Pancreas (tissue), 10 donors: Measurements from ENCODE around the gene GPR12. TPM values are rescaled to one million over a fixed set of nuclear protein-coding genes. Genes with fewer than 3 reads are reported as not detected.

ENCODE experiments used
- ATAC-seq, 4 donors: fragments of 200-7000 bp; cut with Tn5 transposase; one replicate each; pipeline versions ENCODE4 v1.8.0 to v1.9.1; 2020; ENCODE audit warnings: mild to moderate bottlenecking in 4 of 4, moderate library complexity in 4 of 4
- DNase-seq, 6 donors: peaks; one replicate each; pipeline ENCODE4 v3.0.0-alpha.2; 2020
- FAIRE-seq: peaks from 2 replicates; lab custom pipeline; 2012; peaks lifted over from hg19 to GRCh38; lab: Jason Lieb, UNC
- H3K27ac ChIP-seq, 4 donors: fragments of 200-600 bp; sonication (generic); 1 replicate in 3 of 4; 2 replicates in 1 of 4; pipeline versions ENCODE4 v1.5.0 to v1.8.0; 2020
- H3K27me3 ChIP-seq, 4 donors: fragments of 200-600 bp; one replicate each; pipeline ENCODE4 v1.8.0; 2021
- H3K36me3 ChIP-seq, 3 donors: fragments of 200-600 bp; sonication (generic) in 1 of 3; one replicate each; pipeline versions ENCODE4 v1.5.0 to v1.8.0; 2020 to 2021
- H3K4me1 ChIP-seq, 3 donors: fragments of 200-600 bp; one replicate each; pipeline ENCODE4 v1.8.0; 2021
- H3K4me3 ChIP-seq, 4 donors: fragments of 200-600 bp; sonication (generic) in 2 of 4; one replicate each; pipeline versions ENCODE4 v1.5.0 to v1.8.0; 2020 to 2021
- H3K9me3 ChIP-seq, 4 donors: fragments of 200-600 bp; one replicate each; pipeline ENCODE4 v1.8.0; 2021
- WGBS, 2 donors: extraction: QIAGEN DNeasy Blood & Tissue Kit; methylation state at CpG; one replicate each; pipeline ENCODE4 v1.1.7; 2013; 5-methylcytosine and 5-hydroxymethylcytosine counted together
- intact Hi-C, 3 donors: fragments of 100-400 bp; cut with DNase I; formaldehyde crosslinking; loops; one replicate each; pipeline versions ENCODE4 v1.11.1 to v1.14.2; 2022
- polyA plus RNA-seq, 2 donors: library from polyadenylated mRNA; stranded (reverse); fragments of 200-250 nt; gene quantifications; one replicate each; pipeline ENCODE4 v1.2.3, GENCODE V29; 2013
- total RNA-seq, 6 donors: library from RNA; stranded (reverse); fragmentation: NEBNext Ultra II Directional in 4 of 6; extraction: Animal tissue kit (Norgen Biotek cat#: 25700) in 4 of 6; gene quantifications; one replicate each; pipeline versions ENCODE4 v1.2.1 to v1.2.4, GENCODE V29; 2021 to 2023
- TF ChIP-seq, protein P1 (sequence below), 4 donors: fragments of 200-600 bp; sonication (generic) in 3 of 4; IDR thresholded peaks; one replicate each; pipeline versions ENCODE4 v1.5.0 to v1.8.0; 2021; ENCODE audit warnings: antibody characterized with exemption in 4 of 4
- donor health status: healthy with polysubstance abuse.
- donor health status: DM: no; HTN: no; CAD: no; lungs with moderate emphysema.
- donor health status: DM: no; HTN: no; CAD: no.
- donor health status: control.
- donor health status: control.
- donor health status: Bipolar disorder and iron deficiency.
- donor health status: DM: yes; HTN: yes; CAD: no.
- donor health status: DM: no; HTN: no; CAD: no.
- donor health status: DM: no; HTN: no; CAD: no.
- donor health status: DM: yes; HTN: yes; CAD: no.

Gene GPR12
- total and polyA plus RNA-seq, 8 donors, result 0.05 TPM; not detected in 7

DNA sequence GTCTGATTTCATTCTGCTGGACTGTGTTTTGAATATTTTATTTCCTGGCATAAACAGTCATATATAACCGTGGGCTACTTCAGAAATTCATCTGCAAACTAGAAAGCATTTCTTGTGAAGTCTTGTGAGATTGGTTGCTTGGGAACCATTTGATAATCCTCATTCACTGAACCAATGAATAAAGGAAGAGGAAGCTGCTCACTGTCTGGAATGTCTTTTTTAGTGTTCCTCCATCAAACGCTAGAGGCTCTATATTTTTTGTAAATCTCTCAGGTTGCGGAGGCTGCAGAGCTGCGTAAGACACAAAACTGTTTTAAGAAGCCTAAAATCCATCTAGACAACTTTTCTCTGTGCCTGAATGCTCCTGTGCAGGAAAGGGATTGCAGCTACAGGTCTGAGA, 18.7 kb upstream of the GPR12 start:
- ATAC-seq, result no peak
- H3K4me1 ChIP-seq, result no peaks in the 10 kb centered on the region
- no peaks in the 10 kb centered on the region for H3K9me3 ChIP-seq
- WGBS, 2 donors, result 71 to 72% methylated on average over 4 of the region's 4 CpGs
- no peak for FAIRE-seq
- no peaks in the 10 kb centered on the region for H3K36me3 ChIP-seq
- H3K4me3 ChIP-seq, result no peak overlapping the region
- TF ChIP-seq, protein P1, sequence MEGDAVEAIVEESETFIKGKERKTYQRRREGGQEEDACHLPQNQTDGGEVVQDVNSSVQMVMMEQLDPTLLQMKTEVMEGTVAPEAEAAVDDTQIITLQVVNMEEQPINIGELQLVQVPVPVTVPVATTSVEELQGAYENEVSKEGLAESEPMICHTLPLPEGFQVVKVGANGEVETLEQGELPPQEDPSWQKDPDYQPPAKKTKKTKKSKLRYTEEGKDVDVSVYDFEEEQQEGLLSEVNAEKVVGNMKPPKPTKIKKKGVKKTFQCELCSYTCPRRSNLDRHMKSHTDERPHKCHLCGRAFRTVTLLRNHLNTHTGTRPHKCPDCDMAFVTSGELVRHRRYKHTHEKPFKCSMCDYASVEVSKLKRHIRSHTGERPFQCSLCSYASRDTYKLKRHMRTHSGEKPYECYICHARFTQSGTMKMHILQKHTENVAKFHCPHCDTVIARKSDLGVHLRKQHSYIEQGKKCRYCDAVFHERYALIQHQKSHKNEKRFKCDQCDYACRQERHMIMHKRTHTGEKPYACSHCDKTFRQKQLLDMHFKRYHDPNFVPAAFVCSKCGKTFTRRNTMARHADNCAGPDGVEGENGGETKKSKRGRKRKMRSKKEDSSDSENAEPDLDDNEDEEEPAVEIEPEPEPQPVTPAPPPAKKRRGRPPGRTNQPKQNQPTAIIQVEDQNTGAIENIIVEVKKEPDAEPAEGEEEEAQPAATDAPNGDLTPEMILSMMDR (IDR thresholded peaks at IDR 0.05), result no peak
- DNase-seq, result no peak
- H3K27ac ChIP-seq, result no peak overlapping the region
- intact Hi-C loops, result no loop called here
- peaks cover 0 to 5% (median 0%) of the 10 kb centered on the region in 4 donors for H3K27me3 ChIP-seq

DNA sequence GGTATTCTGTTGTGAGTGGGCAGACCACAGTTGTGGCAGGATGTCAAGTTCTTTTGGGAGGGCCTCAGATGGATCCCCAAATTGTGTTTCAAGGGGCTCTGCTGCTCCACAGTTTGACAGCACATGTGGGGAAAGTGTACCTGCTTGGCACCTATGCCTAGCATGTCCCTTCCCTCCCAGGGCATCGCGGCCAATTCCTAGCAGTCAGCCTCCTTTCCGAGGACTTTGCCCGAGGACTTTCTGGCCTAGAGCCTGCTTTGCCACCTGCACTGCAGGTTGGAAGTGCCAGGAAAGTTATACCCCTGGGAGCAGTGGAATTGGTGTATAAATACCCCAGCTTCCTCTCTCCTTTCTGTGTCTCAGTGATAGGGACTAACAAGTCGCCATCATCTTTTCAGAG, 11.9 kb upstream of the GPR12 start:
- TF ChIP-seq, protein P1 (IDR thresholded peaks at IDR 0.05), result no peak
- ATAC-seq (no peak), DNase-seq (no peak), FAIRE-seq (no peak)
- no peaks in the 10 kb centered on the region for H3K4me1 ChIP-seq
- WGBS, 2 donors, result 49 to 59% methylated on average over 5 of the region's 5 CpGs
- H3K9me3 ChIP-seq, result no peaks in the 10 kb centered on the region
- intact Hi-C loops, result no loop called here
- H3K27ac ChIP-seq, result no peak overlapping the region
- no peak overlapping the region for H3K4me3 ChIP-seq
- H3K36me3 ChIP-seq, result no peaks in the 10 kb centered on the region
- peaks cover 0 to 5% (median 0%) of the 10 kb centered on the region in 4 donors for H3K27me3 ChIP-seq

DNA sequence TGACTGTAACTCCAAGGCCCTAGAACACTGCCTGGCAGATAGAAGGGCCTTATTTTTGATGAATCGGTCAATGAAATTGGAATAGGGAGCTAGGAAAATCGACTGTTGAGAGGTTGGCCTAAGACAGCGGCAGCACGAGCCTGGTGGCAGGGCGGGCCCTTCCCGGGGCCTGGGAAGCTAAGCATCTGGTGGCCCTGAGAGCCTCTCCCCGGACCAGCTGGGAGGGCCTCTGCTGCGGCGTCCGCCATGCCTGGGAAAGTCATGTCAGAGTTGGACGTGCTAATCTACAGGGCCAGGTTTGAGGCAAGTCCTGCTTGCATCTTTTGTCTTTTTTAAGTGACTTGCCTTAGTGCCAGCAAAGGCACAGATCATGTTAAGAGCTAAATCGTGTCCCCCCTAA, 11.2 kb upstream of the GPR12 start:
- Histone ChIP-seq H3K36me3 (no peaks in the 10 kb centered on the region), H3K4me3 (no peak overlapping the region), H3K27me3 (peaks cover 0 to 5% (median 0%) of the 10 kb centered on the region in 4 donors), H3K9me3 (no peaks in the 10 kb centered on the region), H3K27ac (no peak overlapping the region), H3K4me1 (no peaks in the 10 kb centered on the region)
- ATAC-seq (peak in 1 of 4 donors; percentile 29), DNase-seq (peak in 1 of 6 donors; percentile 6), FAIRE-seq (no peak)
- TF ChIP-seq, protein P1 (IDR thresholded peaks at IDR 0.05), result no peak
- intact Hi-C loops, result no loop called here
- 35 to 49% methylated on average over 12 of the region's 12 CpGs for WGBS, 2 donors

DNA sequence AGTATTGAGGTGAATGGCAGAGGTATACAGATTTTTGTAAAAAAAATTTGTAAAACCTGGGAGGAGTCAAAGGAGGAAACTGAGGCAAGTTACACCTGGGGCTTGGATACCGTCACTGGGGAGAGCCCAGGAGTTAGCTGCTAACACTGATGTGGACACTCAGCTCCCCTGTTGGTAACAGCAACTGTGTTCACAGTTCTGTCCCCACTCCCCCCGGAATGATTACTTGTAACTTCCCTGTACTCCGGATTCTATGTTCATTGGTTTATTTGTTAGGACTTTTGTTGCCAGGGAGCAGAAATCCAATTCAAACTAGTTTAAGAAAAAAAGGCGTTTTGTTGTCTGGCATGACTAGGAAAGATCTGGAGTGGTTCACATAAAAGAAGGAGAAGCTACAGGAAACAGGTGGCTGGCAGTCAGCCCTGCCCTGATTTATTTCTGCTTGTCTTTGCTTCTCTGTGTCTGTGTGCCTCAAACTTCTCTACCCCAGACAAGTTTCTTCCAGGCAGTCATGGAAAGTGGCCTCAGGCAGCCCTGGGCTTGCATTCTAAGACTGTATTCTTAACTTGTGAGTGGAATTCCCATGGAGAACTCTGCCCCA, 2.3 kb upstream of the GPR12 start:
- Histone ChIP-seq H3K27ac (no peak overlapping the region), H3K27me3 (peaks cover 0 to 7% (median 1%) of the 10 kb centered on the region in 4 donors), H3K9me3 (no peaks in the 10 kb centered on the region), H3K36me3 (no peaks in the 10 kb centered on the region), H3K4me1 (no peaks in the 10 kb centered on the region), H3K4me3 (no peak overlapping the region)
- ATAC-seq (no peak), FAIRE-seq (no peak), DNase-seq (no peak)
- intact Hi-C loops, result no loop called here
- 34 to 47% methylated on average over 4 of the region's 4 CpGs for WGBS, 2 donors
- TF ChIP-seq, protein P1 (IDR thresholded peaks at IDR 0.05), result no peak

DNA sequence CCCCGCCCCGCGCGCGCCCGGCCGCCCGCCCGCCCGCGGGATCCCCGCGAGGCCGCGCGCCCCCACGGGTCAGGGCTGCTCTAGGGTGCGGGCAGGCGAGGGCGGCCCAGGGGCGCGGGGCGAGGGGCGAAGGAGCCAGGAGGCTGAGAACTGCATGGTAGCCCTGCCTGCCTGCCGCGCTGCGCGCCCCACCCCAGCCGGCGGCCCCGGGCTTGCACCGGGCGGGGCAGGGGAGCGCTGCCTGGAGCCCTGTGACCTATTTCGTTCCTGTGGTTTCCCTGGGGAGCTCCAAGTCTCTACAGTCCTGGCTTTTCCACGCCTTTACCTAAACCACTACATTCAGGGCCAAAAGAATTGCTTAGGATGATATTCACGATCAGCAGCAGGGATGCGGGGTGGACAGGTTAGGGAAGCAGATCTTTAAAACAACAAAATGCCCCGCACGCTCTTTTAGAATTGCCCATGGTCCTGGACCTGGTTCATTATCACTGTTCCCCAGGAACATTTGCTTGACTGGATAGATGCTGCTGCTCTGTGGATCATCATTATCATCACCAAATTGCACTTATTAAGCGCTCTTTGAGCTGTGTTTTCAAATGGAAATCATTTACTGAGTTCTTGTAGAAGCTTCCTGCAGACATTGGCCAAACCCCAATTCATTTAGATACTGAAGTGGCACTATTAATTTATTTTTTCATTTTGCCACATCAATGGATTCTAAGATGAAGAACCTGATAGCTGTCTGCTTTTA, 421 bp upstream of the GPR12 start:
- Histone ChIP-seq H3K27me3 (peaks cover 0 to 7% (median 2%) of the 10 kb centered on the region in 4 donors), H3K4me3 (peak overlapping the region in 2 of 4 donors; percentile 13 to 18), H3K4me1 (no peaks in the 10 kb centered on the region), H3K9me3 (no peaks in the 10 kb centered on the region), H3K27ac (no peak overlapping the region), H3K36me3 (no peaks in the 10 kb centered on the region)
- DNase-seq (no peak), FAIRE-seq (no peak), ATAC-seq (no peak)
- TF ChIP-seq, protein P1 (IDR thresholded peaks at IDR 0.05), result no peak
- intact Hi-C loops, result no loop called here
- 5 to 17% methylated on average over 12 to 41 of the region's 41 CpGs for WGBS, 2 donors
